GM12878 (cell line): Measurements from ENCODE around the gene SCARB1. TPM values are rescaled to one million over a fixed set of nuclear protein-coding genes. Genes with fewer than 3 reads are reported as not detected.

Source experiments
- BCL11A ChIP-seq: IDR thresholded peaks from 2 replicates; pipeline ENCODE4 v1.6.1; 2011; ENCODE audit warnings: low read depth, low read length
- CBX5 ChIP-seq: sonication (generic); IDR thresholded peaks from 2 replicates; pipeline ENCODE4 v1.6.1; 2016; ENCODE audit warnings: low read depth, moderate library complexity, mild to moderate bottlenecking, inconsistent platforms
- CEBPB ChIP-seq, 2 experiments: fragments of 150-350 bp in 1 of 2; IDR thresholded peaks; 2 replicates each; pipeline ENCODE4 v1.6.1; 2012 to 2014; ENCODE audit warnings: low read depth in 2 of 2, low read length in 2 of 2, borderline replicate concordance in 1 of 2, inconsistent platforms in 1 of 2
- EZH2 ChIP-seq: IDR thresholded peaks from 2 replicates; pipeline ENCODE4 v1.6.1; 2012; ENCODE audit warnings: low read depth, mild to moderate bottlenecking, control low read depth, inconsistent platforms, low read length, borderline replicate concordance; ENCODE audit not compliant: control insufficient read depth
- IKZF1 ChIP-seq: fragments of 450-650 bp; conservative IDR thresholded peaks from 2 replicates; pipeline ENCODE4 v1.6.1; 2017; ENCODE audit warnings: antibody characterized with exemption, mild to moderate bottlenecking
- MEF2B ChIP-seq: fragments of 450-650 bp; IDR thresholded peaks from 2 replicates; pipeline ENCODE4 v1.6.1; 2018; ENCODE audit warnings: mild to moderate bottlenecking, moderate library complexity; ENCODE audit not compliant: partially characterized antibody, poor library complexity, severe bottlenecking
- NRF1 ChIP-seq: conservative IDR thresholded peaks from 2 replicates; pipeline ENCODE4 v1.6.1; 2011; ENCODE audit warnings: mild to moderate bottlenecking, low read depth, low read length, improper control_type of control experiment
- RAD21 ChIP-seq: IDR thresholded peaks from 2 replicates; pipeline ENCODE4 v1.6.1; 2011; ENCODE audit warnings: mild to moderate bottlenecking, low read depth, low read length, moderate library complexity; ENCODE audit not compliant: insufficient read depth
- RELA ChIP-seq: fragments of 450-650 bp; IDR thresholded peaks from 2 replicates; pipeline ENCODE4 v1.8.0; 2014; ENCODE audit warnings: borderline replicate concordance; ENCODE audit not compliant: partially characterized antibody
- RUNX3 ChIP-seq: IDR thresholded peaks from 2 replicates; pipeline ENCODE4 v1.6.1; 2012; ENCODE audit warnings: low read length, inconsistent platforms
- SMARCA5 ChIP-seq: fragments of 450-650 bp; IDR thresholded peaks from 2 replicates; pipeline ENCODE4 v1.6.1; 2017; ENCODE audit warnings: mild to moderate bottlenecking
- TAF1 ChIP-seq: IDR thresholded peaks from 2 replicates; pipeline ENCODE4 v1.6.1; 2011; ENCODE audit warnings: mild to moderate bottlenecking, low read depth, low read length, borderline replicate concordance
- WRNIP1 ChIP-seq: IDR thresholded peaks from 2 replicates; pipeline ENCODE4 v1.6.1; 2011; ENCODE audit warnings: low read depth, low read length, improper control_type of control experiment, borderline replicate concordance
- ZNF24 ChIP-seq: fragments of 450-650 bp; IDR thresholded peaks from 2 replicates; pipeline ENCODE4 v1.6.1; 2017; ENCODE audit warnings: antibody characterized with exemption, mild to moderate bottlenecking
- ZNF274 ChIP-seq: IDR thresholded peaks from one replicate; pipeline ENCODE4 v1.8.0; 2011; ENCODE audit not compliant: insufficient read length, insufficient read depth
- ZZZ3 ChIP-seq: IDR thresholded peaks from 2 replicates; pipeline ENCODE4 v1.6.1; 2011; ENCODE audit warnings: low read depth; ENCODE audit not compliant: control insufficient read depth, insufficient read length
- polyA plus RNA-seq, 11 experiments: library from polyadenylated mRNA; depleted of rRNA in 4 of 11; unstranded in 6 of 11; stranded (reverse) in 5 of 11; fragments of >200 nt; fragmentation: Nextera tagmentation in 4 of 11; fragmentation: Illumina TruSeq in 1 of 11; extraction: Ambion mirVana in 4 of 11; extraction: Trizol in 1 of 11; gene quantifications; 1 replicate in 1 of 11; 2 replicates in 10 of 11; pipeline versions ENCODE4 v1.2.1 to v1.2.3, GENCODE V29; 2011 to 2016; ENCODE audit warnings: inconsistent platforms in 2 of 11, missing spikeins in 2 of 11, low read depth in 1 of 11
- total RNA-seq, 4 experiments: library from RNA; depleted of rRNA in 3 of 4; stranded (reverse); fragments of >200 nt in 3 of 4; fragmentation: Illumina TruSeq in 1 of 4; extraction: Trizol in 1 of 4; gene quantifications; 2 replicates each; pipeline versions ENCODE4 v1.2.1 to v1.2.3, GENCODE V29; 2013 to 2021
- TF ChIP-seq, protein P1 (sequence below): fragments of 450-650 bp; IDR thresholded peaks from 2 replicates; pipeline ENCODE4 v1.6.1; 2017; ENCODE audit warnings: low read depth, mild to moderate bottlenecking, moderate library complexity
- TF ChIP-seq, protein P2 (sequence below): IDR thresholded peaks from 2 replicates; pipeline ENCODE4 v1.6.1; 2012; ENCODE audit warnings: improper control_type of control experiment, low read depth, low read length; ENCODE audit not compliant: insufficient replicate concordance
- TF ChIP-seq, protein P3 (sequence below): fragments of 450-650 bp; IDR thresholded peaks from 2 replicates; pipeline ENCODE4 v1.6.1; 2016; ENCODE audit warnings: mild to moderate bottlenecking, moderate library complexity, borderline replicate concordance

SCARB1 gene
- total and polyA plus RNA-seq, 10 of the 15 experiments (the other 5 are each of a cell fraction or from before 2014, with no cell fraction given): 0.34 to 104 (median 63.1) TPM

DNA sequence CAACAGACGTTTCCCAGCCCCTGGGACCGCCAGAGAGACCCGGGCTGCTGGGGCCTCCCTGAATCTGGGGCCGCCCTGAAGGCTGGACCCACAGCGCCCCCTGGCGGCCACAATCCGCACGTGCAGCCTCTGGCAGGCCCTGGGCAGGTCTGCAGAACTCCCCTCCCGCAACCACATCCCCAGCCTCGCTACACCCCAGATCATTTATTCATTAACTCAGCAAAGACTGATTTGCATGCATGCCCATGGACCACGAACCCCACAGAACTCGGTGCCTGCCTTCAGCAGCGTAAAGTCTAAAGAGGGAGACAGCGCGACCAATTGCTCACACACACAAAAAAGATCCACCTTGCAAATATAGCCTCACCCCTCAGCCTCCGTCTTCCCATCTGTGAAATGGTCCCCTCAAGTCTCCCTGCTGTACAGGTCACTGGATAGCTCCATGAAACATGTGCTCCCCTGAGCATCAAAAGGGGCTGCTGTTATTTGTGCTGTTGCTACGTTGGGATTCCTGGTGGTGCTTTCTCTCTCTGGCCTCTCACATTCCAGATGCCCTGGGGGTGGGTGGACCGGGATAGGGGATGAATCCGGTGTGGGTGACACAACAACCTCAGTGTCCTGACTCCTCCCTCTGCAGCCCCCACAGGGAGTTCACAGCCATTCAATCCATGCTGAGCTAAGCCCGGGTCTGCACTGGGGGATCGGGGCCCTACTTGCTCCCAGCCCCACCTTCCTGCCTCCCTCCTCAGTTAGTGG lies 96.4 kb downstream of the SCARB1 start (continued):
- no peak for TF ChIP-seq EZH2
- TF ChIP-seq RAD21: peak; percentile 94
- TF ChIP-seq RELA: peak; percentile 66
- TF ChIP-seq IKZF1: peak; percentile 64
- no peak for TF ChIP-seq WRNIP1
- TF ChIP-seq SMARCA5: peak; percentile 85
- TF ChIP-seq, protein P1, sequence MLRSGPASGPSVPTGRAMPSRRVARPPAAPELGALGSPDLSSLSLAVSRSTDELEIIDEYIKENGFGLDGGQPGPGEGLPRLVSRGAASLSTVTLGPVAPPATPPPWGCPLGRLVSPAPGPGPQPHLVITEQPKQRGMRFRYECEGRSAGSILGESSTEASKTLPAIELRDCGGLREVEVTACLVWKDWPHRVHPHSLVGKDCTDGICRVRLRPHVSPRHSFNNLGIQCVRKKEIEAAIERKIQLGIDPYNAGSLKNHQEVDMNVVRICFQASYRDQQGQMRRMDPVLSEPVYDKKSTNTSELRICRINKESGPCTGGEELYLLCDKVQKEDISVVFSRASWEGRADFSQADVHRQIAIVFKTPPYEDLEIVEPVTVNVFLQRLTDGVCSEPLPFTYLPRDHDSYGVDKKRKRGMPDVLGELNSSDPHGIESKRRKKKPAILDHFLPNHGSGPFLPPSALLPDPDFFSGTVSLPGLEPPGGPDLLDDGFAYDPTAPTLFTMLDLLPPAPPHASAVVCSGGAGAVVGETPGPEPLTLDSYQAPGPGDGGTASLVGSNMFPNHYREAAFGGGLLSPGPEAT: peak; percentile 58; the same call in 1 of the 2 replicates
- no peak for TF ChIP-seq TAF1
- TF ChIP-seq, protein P2, sequence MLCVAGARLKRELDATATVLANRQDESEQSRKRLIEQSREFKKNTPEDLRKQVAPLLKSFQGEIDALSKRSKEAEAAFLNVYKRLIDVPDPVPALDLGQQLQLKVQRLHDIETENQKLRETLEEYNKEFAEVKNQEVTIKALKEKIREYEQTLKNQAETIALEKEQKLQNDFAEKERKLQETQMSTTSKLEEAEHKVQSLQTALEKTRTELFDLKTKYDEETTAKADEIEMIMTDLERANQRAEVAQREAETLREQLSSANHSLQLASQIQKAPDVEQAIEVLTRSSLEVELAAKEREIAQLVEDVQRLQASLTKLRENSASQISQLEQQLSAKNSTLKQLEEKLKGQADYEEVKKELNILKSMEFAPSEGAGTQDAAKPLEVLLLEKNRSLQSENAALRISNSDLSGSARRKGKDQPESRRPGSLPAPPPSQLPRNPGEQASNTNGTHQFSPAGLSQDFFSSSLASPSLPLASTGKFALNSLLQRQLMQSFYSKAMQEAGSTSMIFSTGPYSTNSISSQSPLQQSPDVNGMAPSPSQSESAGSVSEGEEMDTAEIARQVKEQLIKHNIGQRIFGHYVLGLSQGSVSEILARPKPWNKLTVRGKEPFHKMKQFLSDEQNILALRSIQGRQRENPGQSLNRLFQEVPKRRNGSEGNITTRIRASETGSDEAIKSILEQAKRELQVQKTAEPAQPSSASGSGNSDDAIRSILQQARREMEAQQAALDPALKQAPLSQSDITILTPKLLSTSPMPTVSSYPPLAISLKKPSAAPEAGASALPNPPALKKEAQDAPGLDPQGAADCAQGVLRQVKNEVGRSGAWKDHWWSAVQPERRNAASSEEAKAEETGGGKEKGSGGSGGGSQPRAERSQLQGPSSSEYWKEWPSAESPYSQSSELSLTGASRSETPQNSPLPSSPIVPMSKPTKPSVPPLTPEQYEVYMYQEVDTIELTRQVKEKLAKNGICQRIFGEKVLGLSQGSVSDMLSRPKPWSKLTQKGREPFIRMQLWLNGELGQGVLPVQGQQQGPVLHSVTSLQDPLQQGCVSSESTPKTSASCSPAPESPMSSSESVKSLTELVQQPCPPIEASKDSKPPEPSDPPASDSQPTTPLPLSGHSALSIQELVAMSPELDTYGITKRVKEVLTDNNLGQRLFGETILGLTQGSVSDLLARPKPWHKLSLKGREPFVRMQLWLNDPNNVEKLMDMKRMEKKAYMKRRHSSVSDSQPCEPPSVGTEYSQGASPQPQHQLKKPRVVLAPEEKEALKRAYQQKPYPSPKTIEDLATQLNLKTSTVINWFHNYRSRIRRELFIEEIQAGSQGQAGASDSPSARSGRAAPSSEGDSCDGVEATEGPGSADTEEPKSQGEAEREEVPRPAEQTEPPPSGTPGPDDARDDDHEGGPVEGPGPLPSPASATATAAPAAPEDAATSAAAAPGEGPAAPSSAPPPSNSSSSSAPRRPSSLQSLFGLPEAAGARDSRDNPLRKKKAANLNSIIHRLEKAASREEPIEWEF: no peak
- TF ChIP-seq BCL11A: peak; percentile 46; the same call in 1 of the 2 replicates
- TF ChIP-seq CBX5: 0 out of 2 replicates have a peak, but pooled peaks have one; percentile 51
- TF ChIP-seq CEBPB (IDR thresholded peaks at IDR 0.05; ENCODE audit: borderline replicate concordance in 1 of 2, low read depth in 2 of 2, low read length in 2 of 2): no peak
- no peak for TF ChIP-seq ZZZ3
- TF ChIP-seq RUNX3: peak; percentile 50
- no peak for TF ChIP-seq ZNF274
- TF ChIP-seq, protein P3, sequence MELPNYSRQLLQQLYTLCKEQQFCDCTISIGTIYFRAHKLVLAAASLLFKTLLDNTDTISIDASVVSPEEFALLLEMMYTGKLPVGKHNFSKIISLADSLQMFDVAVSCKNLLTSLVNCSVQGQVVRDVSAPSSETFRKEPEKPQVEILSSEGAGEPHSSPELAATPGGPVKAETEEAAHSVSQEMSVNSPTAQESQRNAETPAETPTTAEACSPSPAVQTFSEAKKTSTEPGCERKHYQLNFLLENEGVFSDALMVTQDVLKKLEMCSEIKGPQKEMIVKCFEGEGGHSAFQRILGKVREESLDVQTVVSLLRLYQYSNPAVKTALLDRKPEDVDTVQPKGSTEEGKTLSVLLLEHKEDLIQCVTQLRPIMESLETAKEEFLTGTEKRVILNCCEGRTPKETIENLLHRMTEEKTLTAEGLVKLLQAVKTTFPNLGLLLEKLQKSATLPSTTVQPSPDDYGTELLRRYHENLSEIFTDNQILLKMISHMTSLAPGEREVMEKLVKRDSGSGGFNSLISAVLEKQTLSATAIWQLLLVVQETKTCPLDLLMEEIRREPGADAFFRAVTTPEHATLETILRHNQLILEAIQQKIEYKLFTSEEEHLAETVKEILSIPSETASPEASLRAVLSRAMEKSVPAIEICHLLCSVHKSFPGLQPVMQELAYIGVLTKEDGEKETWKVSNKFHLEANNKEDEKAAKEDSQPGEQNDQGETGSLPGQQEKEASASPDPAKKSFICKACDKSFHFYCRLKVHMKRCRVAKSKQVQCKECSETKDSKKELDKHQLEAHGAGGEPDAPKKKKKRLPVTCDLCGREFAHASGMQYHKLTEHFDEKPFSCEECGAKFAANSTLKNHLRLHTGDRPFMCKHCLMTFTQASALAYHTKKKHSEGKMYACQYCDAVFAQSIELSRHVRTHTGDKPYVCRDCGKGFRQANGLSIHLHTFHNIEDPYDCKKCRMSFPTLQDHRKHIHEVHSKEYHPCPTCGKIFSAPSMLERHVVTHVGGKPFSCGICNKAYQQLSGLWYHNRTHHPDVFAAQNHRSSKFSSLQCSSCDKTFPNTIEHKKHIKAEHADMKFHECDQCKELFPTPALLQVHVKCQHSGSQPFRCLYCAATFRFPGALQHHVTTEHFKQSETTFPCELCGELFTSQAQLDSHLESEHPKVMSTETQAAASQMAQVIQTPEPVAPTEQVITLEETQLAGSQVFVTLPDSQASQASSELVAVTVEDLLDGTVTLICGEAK: no peak
- TF ChIP-seq NRF1: no peak
- peak; percentile 81 for TF ChIP-seq ZNF24
- TF ChIP-seq MEF2B: peak; percentile 36
